ENCODE data around the gene EMCN. TPM values are rescaled to one million over a fixed set of nuclear protein-coding genes. Genes with fewer than 3 reads are reported as not detected.

EMCN gene
- total RNA-seq, 1 experiment from 2014 or later: not detected

DNA sequence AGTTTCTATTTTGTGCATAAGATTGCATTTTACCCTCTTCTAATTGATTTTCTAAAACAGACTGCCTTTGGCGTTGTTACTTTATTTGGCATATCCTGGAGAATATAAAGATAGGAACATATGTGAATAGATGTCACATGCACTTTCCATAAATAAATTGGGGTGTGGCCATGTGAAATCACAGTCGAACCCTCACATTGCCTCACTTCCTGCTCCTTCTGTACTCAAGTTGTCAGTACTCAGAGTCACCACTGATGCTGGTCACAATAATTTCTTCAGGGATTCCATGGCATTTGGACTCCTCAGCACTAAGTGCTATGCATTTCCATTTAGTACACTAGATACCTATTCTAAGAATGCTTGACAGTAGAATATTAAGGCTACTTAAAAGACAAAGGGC lies 1.4 kb upstream of the EMCN start:
- ChIA-PET CTCF (no interaction called here), POLR2A (no interaction called here)
- H3K36me3 ChIP-seq (ENCODE audit: control insufficient read depth, insufficient read depth, low read length): no peaks in the 10 kb centered on the region
- TF ChIP-seq TCF7L2 (IDR thresholded peaks at IDR 0.05; ENCODE audit: low read depth, low read length) (no peak), SIN3A (IDR thresholded peaks at IDR 0.05; ENCODE audit: borderline replicate concordance, insufficient read depth, low read depth, low read length) (no peak), POLR2AphosphoS5 (IDR thresholded peaks at IDR 0.05; ENCODE audit: low read depth, low read length) (no peak)
- TF ChIP-seq, protein P1, sequence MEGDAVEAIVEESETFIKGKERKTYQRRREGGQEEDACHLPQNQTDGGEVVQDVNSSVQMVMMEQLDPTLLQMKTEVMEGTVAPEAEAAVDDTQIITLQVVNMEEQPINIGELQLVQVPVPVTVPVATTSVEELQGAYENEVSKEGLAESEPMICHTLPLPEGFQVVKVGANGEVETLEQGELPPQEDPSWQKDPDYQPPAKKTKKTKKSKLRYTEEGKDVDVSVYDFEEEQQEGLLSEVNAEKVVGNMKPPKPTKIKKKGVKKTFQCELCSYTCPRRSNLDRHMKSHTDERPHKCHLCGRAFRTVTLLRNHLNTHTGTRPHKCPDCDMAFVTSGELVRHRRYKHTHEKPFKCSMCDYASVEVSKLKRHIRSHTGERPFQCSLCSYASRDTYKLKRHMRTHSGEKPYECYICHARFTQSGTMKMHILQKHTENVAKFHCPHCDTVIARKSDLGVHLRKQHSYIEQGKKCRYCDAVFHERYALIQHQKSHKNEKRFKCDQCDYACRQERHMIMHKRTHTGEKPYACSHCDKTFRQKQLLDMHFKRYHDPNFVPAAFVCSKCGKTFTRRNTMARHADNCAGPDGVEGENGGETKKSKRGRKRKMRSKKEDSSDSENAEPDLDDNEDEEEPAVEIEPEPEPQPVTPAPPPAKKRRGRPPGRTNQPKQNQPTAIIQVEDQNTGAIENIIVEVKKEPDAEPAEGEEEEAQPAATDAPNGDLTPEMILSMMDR (IDR thresholded peaks at IDR 0.05): no peak
- no peak for DNase-seq (ENCODE audit: low read depth, low spot score)
- no peak overlapping the region for H3K4me3 ChIP-seq (ENCODE audit: low read depth in 2 of 2, low read length in 2 of 2)
- no peaks in the 10 kb centered on the region for H3K27me3 ChIP-seq (ENCODE audit: control insufficient read depth, insufficient read depth, low read length)
- in situ Hi-C loops (cut with HindIII; ENCODE audit: low pct_unique_long_range_greater_than_20kb, low sequenced_read_pairs) (no loop called here), intact Hi-C loops (cut with micrococcal nuclease; ENCODE audit: unreplicated experiment) (no loop called here)
- BruUV-seq (replicated peaks): no TSS peak
- no peaks in the 10 kb centered on the region for H3K9me3 ChIP-seq (ENCODE audit: control insufficient read depth, insufficient read depth, low read depth, low read length)
- no peak for ATAC-seq
- H3K4me1 ChIP-seq (ENCODE audit: control insufficient read depth, insufficient read depth, low read length): no peaks in the 10 kb centered on the region
- no peak overlapping the region for H3K27ac ChIP-seq (ENCODE audit: low read length)

DNA sequence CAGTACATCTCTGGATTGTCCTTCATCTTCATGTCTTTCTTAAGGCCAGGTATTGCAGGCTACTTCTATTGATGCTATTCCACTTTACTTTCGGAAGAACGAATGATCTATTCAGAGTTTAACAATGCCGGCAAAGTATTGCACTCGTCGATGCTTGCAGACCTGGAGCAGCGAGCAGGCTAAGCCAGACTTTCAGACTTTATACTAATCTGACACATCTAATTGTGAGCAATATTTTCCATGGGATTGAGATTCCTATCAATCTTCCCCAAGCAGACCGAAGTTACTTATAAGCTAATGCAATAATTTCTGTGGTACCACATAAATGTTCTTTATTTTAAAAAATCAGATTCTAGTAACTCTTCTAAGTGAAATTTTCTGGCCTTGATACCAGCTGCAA lies 1.6 kb downstream of the EMCN start:
- TF ChIP-seq, protein P2, sequence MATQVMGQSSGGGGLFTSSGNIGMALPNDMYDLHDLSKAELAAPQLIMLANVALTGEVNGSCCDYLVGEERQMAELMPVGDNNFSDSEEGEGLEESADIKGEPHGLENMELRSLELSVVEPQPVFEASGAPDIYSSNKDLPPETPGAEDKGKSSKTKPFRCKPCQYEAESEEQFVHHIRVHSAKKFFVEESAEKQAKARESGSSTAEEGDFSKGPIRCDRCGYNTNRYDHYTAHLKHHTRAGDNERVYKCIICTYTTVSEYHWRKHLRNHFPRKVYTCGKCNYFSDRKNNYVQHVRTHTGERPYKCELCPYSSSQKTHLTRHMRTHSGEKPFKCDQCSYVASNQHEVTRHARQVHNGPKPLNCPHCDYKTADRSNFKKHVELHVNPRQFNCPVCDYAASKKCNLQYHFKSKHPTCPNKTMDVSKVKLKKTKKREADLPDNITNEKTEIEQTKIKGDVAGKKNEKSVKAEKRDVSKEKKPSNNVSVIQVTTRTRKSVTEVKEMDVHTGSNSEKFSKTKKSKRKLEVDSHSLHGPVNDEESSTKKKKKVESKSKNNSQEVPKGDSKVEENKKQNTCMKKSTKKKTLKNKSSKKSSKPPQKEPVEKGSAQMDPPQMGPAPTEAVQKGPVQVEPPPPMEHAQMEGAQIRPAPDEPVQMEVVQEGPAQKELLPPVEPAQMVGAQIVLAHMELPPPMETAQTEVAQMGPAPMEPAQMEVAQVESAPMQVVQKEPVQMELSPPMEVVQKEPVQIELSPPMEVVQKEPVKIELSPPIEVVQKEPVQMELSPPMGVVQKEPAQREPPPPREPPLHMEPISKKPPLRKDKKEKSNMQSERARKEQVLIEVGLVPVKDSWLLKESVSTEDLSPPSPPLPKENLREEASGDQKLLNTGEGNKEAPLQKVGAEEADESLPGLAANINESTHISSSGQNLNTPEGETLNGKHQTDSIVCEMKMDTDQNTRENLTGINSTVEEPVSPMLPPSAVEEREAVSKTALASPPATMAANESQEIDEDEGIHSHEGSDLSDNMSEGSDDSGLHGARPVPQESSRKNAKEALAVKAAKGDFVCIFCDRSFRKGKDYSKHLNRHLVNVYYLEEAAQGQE (IDR thresholded peaks at IDR 0.05; ENCODE audit: insufficient read depth in 1 of 2, low read depth in 2 of 2, low read length in 1 of 2): no peak
- TF ChIP-seq, protein P1 (IDR thresholded peaks at IDR 0.05): no peak
- TF ChIP-seq POLR2AphosphoS5 (IDR thresholded peaks at IDR 0.05; ENCODE audit: low read depth, low read length) (no peak), TCF7L2 (IDR thresholded peaks at IDR 0.05; ENCODE audit: low read depth, low read length) (no peak), SIN3A (IDR thresholded peaks at IDR 0.05; ENCODE audit: borderline replicate concordance, insufficient read depth, low read depth, low read length) (no peak)
- BruUV-seq (replicated peaks): no TSS peak
- no peak overlapping the region for H3K4me3 ChIP-seq (ENCODE audit: low read depth in 2 of 2, low read length in 2 of 2)

More for the DNA sequence above, 1.6 kb downstream of the EMCN start:
- Histone ChIP-seq H3K9me3 (ENCODE audit: control insufficient read depth, insufficient read depth, low read depth, low read length) (no peaks in the 10 kb centered on the region), H3K4me1 (ENCODE audit: control insufficient read depth, insufficient read depth, low read length) (no peaks in the 10 kb centered on the region), H3K27ac (ENCODE audit: low read length) (no peak overlapping the region), H3K27me3 (ENCODE audit: control insufficient read depth, insufficient read depth, low read length) (no peaks in the 10 kb centered on the region), H3K36me3 (ENCODE audit: control insufficient read depth, insufficient read depth, low read length) (no peaks in the 10 kb centered on the region)
- ChIA-PET POLR2A (no interaction called here), CTCF (no interaction called here)
- intact Hi-C loops (cut with micrococcal nuclease; ENCODE audit: unreplicated experiment): no loop called here
- ATAC-seq (no peak), DNase-seq (ENCODE audit: low read depth, low spot score) (no peak)
- in situ Hi-C loops (cut with HindIII; ENCODE audit: low pct_unique_long_range_greater_than_20kb, low sequenced_read_pairs): no loop called here

Measured in Panc1 (cell line).